Stimulated activated CD4-positive, alpha-beta T cell treated with anti-CD3 and anti-CD28 coated beads, Interleukin-4, amount 100 ng/mL, for 48 hours (primary cell): ENCODE measurements around the gene GMFB.

Experiments used
- DNase-seq, 2 donors: peaks; one replicate each; pipeline ENCODE4 v3.0.0-alpha.2; 2020; ENCODE audit warnings: low read depth in 2 of 2

The GMFB gene

DNA sequence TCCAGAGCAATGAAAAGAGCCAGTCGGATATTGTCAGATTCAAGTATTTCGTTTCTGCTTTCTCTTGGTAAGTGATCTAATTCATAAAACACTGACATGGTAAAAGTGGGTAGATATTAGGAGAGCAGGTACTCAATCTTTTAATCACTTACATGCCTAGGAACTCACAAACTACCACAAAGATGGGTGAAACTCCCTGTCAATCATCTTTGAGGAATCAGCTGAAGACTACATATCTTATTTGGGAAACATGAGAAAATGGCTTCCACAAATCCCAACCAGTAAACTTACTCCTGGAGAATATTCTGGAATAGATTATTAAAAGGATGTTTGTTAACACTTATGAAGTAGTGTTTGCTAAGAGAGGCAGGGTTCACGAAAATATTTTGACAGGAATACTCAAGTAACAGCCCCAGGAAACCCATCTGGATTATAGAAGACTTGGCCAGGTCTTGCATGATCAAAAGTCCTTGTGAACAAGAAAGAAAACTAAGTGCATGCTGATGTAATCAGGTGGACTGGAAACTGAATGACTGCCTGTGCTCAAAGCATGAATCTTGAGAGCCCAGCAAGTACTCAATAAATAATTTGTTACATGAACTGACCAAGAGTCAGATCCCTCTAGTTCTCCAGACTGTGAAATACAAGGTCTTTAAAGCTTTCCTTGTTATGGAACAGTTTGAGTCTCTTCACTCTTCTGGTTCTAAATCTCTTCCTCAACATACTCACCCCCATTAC is 63.1 kb downstream of the GMFB start:
- DNase-seq: no peak

GRCh38 chr14:54425068-54425467 is 63.7 kb downstream of the GMFB start:
- no peak for DNase-seq
